COR-L47 (cell line): Measurements from ENCODE around the gene TTF2.
"Not testable (repeated sequence)": the region's sequence is repeated elsewhere in the genome, so short reads cannot be mapped to it uniquely, and the experiment has no call there.

Source experiments
- DNase-seq: peaks from one replicate; lab custom pipeline; 2025; lab: John Stamatoyannopoulos, UW

TTF2 gene

DNA sequence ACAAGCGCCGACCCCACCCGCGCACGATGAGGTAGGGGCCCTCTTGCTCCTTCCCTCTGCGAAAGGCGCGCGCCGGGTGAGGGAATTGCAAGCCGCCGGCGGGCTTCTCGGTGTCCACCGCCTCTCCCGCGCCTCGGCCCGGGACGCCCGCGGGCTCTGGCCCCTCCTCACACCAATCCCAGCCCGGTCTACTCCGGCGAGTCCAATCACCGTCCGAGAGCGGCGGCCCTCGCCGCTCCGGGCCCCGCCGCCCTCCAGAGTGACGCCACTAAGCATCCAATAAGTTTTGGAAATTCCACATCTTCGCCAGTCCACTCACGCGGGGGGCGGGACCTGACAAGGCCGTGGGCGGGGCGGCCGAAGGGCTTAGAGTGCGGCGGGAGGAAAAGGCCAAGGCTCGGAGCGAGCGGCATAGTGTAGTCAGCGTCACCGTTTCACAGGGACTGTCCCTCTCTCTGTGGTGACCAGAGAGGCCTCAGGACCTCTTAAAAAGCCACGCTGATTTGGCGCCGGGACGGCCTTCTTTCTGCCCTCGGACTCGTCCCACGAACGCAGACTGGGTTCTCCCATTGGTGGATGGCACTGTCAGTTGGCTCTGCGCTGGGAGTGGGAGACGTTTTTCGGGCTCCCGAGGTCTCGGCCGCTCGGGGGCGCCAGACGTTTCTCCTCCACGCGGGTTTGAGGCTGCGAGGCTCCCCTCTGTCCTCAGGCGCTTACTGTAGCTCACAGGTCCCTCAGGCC, 61.6 kb downstream of the TTF2 start, which contains the start of gene TRIM45:
TSS of gene TRIM45 (minus strand) at position 161 of the 741 bp plus-strand sequence. CDS start 548 bp downstream, outside the sequence.
- peak; percentile 82 for DNase-seq

DNA sequence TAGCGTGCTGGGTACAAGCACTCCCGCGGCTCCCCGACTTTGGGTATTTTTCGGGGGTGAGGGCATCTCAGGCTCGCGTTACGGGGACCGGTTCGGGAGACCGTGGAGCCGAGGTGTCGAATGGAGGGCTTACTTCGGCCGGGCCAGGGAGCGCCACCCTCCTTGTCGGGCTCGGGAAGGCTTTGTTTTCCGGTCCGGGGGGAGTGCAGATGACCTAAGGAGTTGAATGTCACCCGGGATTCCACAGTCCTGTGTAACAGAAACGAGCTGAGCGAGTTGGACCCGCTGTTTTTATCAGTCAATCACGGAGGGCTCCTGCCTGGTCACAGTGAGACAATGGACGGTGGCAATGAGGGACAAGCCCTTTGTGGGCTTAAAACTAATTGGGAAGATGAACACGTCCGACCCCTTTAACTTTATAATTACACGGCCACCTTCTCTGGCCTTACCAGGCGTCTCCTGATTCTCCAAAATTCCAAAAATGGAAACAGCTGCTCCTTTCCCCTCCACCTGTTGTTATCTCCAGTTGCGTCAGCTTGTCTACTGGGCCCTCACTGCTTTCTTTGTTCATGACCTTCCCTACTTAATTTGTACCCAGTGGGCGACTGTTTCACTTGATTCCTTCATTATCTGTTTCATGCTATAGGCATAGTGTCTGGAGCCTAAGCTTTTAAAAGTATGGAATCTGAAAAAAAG, 62.4 kb downstream of the TTF2 start:
- DNase-seq, result no peak

DNA sequence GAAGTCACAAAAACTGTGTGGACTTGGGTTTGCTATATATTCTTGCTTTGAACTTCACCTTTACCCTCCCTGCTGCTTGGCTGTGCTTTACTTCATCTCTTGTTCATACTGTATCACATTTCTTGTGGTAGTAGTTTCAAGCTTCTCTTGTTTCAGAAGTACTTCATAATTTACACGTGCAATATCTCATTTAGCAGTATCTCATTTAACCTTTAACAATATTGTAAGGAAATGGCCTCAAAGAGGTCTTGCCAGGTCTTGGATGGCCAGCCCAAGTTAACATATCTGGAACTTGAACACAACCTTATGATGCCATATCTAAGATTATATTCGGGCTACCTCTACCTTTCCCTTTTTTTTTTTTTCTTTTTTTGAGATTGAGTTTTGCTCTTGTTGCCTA, 63.1 kb downstream of the TTF2 start:
- DNase-seq, result no peak

- DNase-seq, result no peak
Observed at GRCh38 chr1:117124661-117125060, 64.5 kb downstream of the TTF2 start.

- DNase-seq, result no peak
Observed at GRCh38 chr1:117127795-117128194, 67.7 kb downstream of the TTF2 start.

DNA sequence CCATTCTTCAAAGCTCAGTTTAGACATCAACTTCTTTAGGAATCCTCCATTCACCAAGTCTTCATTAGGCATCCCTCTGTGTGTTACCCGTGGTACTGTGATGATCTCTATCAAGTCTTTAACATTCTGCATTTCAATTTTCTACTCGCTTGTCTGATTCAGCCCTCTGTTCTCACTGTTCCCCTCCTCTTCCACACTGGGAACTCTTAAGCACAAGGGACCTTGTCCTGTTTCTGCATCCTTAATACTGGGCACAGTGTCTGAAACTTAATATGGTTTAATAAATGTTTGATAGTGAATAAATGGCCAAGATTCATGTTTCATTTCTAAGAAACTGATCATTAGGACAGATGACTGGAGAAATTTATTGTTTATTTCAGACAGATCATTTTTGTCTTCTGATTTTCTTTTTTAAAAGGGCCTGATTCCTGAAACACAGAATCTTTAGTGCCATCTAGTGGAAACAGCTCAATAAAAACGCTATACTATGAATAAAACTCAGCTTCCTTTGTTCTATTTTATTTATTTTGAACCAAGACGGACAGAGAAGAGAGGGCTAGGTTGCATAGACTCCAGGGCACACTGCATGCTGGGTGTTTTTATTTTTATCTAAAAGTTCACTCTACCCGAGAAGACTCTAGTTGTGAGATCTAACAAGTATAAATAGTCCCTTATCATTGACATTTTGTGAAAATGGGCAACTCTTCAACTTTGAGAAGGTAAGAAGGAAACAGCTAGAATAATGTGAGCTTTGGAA, 68.4 kb downstream of the TTF2 start:
- peak; percentile 34 for DNase-seq

GRCh38 chr1:117130526-117130925, 70.4 kb downstream of the TTF2 start:
- no peak for DNase-seq

DNA sequence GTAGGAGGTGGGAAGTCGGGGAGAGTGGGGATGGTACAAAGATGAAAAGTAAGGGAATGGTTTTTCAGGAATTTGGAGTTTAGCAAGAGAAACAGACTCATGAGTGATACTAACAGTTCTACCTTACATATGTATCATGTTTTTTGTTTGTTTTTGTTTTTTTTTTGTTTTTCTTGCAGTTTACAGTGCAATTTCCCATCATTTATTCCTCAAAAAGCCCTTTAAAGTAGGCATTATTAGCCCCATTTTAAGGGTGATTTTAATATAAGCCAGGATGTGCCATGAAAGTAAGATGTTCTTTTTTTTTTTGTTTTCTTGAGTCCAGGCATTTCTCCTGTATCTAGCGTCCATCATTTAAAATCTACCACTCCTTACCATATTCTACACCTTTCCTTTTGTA, 75.2 kb downstream of the TTF2 start:
- DNase-seq, result no peak

GRCh38 chr1:117136749-117137148, 76.6 kb downstream of the TTF2 start:
- no peak for DNase-seq

- no peak for DNase-seq
Observed at GRCh38 chr1:117137281-117137855, 77.2 kb downstream of the TTF2 start.

DNA sequence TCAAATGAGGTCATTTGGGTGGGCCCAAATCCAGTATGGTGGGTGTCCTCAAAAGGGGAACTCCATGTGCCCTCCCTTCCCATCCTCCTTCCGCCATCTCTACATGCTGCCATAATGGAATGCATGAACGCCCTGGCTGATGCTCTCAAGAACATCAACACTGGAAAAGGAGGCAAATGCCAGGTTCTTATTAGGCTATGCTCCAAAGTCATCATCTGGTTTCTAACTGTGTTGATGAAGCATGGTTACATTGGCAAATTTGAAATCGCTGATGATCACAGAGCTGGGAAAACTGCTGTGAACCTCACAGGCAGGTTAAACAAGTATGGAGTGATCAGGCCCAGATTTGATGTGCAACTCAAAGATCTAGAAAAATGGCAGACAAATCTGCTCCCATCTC, 78.0 kb downstream of the TTF2 start:
- no peak for DNase-seq

- no peak for DNase-seq
Observed at GRCh38 chr1:117138561-117138960, 78.4 kb downstream of the TTF2 start.

GRCh38 chr1:117142200-117142599, 82.1 kb downstream of the TTF2 start:
- no peak for DNase-seq

- no peak for DNase-seq
Observed at GRCh38 chr1:117143172-117143571, 83.0 kb downstream of the TTF2 start.

DNA sequence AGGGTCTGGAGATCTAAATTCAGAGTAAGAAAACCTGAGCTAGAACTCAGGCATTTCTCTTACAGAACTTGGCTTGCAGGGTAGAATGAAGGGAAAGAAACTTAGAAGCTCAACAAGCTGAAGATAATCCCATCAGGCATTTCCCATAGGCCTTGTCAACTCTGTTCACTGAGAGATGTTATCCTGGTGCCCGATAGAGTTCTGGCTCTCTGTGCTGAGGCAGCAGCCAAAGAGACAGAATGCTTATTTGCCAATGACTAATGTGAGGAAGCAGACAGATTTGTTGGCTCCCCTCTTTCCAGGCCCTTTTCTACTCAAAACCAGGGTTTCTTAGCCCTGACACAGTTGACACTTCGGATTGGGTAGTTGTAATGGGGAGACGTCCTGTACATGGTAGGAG, 83.7 kb downstream of the TTF2 start:
- DNase-seq, result no peak

GRCh38 chr1:117146072-117146471, 85.9 kb downstream of the TTF2 start:
- no peak for DNase-seq

DNA sequence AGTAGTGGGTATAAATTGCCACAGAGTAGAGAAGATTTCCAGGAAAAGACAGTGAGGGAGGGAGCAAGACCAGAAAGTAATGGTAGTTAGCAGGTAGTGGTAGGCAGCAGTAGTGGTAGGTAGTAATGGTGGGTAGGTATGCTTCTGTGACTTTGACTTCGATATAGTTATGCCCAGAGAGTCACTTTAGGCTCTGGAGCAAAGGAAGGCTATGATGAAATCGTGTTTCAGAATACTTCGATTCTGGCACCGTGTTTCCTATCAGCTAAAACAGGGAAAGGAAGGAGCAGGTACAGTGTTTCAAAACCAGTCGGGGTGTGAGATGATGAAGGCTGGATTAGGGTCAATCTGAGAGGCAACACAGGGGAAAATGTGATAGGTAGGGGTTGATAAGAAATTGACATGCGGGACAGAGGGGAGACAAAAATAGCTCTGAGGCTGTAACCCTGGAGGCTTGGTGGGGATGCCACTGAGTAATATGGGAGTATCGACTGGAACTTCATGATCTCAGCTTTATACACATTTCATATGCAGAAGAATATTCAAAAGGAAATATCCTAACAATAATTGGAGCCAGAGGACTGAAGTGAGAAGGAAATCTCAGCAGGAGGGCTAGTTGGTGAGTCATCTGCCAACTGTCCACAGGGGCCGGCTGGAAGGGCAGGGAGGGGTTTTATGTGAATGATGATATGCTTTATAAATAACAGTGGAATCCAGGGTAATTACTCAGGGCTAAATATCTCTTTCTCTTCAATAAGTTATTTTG, 86.6 kb downstream of the TTF2 start:
- peak; percentile 44 for DNase-seq

DNA sequence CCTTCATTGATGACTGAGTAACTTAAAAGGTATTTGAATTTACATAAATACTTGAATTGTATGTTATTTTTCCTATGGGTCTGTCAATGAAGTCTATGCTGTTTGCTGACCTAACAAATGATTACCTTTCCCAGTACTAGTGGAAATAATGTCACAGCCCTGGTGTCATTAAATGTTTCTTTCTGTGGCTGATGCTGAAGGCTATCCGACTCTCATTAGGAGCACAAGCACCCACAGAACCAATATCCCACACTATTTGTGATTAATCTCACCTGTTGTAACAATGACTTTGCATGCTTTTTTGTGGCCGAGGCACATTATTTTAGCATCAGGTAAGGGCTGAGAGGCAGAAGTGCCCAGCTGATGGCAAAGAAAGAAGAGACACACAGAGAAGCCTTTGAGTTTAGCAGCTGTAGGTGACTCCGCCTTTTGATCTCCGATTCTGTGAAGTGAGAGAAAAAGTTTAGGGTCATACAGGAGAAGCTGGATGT, 87.3 kb downstream of the TTF2 start:
- no peak for DNase-seq

DNA sequence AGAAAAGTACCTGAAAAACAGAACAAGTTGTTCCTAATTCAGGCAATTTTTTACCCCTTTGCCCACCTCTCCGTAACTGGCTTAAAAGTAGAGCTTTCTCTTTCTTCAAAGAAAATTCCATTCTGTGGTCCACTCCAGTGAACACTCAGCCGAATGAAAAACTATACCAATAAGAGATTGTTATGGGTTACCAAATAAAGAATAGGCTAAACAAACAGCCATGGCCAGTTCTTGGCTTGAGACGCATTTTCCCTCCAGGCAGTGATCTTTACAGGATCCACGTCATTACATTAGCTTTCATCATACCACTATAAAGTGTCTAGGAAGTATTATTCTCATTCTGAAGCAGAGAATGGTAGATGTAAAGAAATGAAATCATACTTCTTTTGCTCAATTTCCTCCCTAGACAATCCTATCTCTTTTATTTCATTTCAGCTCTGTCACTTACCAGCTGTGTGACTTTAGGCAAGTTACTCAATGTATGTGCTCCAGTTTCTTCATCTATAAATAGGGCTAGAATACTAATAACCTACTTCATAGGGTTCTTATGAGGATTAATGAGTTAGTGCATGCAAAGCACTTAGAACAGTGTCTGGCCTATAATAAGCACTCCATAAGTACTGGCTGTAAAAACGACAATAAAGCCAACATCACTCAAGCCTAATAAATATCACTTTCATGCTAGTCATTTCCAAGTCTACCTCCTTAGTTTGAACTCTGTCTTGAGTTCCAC, 87.9 kb downstream of the TTF2 start:
- no peak for DNase-seq

GRCh38 chr1:117150316-117150715, 90.2 kb downstream of the TTF2 start:
- DNase-seq, result no peak

- DNase-seq, result not testable (repeated sequence)
Observed at GRCh38 chr1:117151305-117151704, 91.2 kb downstream of the TTF2 start.
